GM12801 (cell line): ENCODE results near the gene BTNL3.

ENCODE experiments used
- CTCF ChIP-seq: IDR thresholded peaks from one replicate; pipeline ENCODE4 v1.5.1; 2011; ENCODE audit warnings: control low read depth; ENCODE audit not compliant: insufficient read length; ENCODE audit errors: extremely low read depth

Gene BTNL3

DNA sequence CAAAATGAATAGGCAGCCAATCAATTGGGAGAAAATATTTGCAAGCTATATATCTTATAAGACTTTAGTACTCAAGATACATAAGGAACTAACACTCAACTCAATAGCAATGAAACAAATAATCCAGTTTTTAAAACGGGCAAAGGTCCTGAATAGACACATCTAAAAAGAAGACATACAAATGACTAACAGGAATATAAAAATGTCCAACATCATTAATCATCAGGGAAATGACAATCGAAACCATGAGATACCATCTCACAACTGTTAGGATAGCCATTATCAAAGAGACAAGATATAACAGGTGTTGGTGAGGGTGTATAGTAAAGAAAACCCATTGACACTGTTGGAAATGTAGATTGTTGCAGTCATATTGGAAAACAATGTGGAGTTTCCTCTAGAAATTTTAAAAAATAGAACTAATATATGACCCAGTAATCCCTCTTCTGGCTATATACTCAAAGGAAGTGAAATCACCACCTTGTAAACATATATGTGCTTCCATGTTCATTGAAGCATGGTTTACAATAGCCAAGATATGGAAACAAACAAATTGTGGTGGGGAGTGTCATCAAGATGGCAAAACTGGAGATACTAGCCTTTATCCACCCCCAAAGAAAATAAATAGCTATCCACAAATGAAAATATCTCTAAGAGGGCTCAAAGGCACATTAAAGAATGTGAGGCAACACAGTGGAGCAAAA lies 13.9 kb upstream of the BTNL3 start:
- no peak for TF ChIP-seq CTCF

DNA sequence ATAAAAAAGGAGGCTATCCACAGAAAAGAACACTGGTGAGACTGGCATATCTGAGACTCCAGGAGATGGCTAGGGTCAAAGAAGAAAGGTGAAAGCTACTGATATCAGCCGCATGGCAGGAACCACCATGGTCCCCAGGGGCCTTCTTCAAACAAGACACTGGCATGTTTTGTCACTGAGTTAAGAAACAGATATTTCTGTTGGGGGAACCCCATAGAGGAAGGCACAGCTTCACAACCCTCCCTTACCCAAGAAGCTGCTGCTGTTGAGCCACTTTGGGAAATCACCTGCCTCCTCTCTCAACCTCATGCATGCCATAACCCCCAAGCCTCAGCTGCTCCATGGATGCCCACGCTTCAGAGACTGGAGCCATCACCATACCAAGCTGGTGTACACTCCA lies 13.3 kb upstream of the BTNL3 start:
- TF ChIP-seq CTCF = no peak

GRCh38 chr5:180976518-180976917 lies 12.1 kb upstream of the BTNL3 start:
- no peak for TF ChIP-seq CTCF

- TF ChIP-seq CTCF = no peak
Observed at GRCh38 chr5:180977852-180978251, 10.8 kb upstream of the BTNL3 start.

GRCh38 chr5:180982008-180982741 lies 6.5 kb upstream of the BTNL3 start:
- TF ChIP-seq CTCF = no peak

DNA sequence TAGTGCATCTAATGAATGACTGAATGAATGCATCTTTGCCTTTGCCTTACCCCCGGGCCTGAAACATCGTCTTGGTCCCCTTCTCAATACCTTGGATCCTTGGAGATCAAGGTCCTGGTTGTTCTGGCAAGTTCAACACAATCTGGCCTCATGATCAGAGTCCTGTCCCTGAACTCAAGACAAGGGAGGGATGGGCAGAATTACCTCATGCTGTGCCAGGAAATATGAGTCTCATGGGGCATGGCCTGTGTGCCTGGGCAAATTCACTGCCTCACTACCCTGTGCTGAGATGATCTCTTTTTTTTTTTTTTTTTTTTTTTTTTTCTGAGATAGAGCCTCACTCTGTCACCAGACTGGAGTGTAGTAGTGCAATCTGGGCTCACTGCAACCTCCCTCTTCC lies 630 bp upstream of the BTNL3 start:
- TF ChIP-seq CTCF = no peak

DNA sequence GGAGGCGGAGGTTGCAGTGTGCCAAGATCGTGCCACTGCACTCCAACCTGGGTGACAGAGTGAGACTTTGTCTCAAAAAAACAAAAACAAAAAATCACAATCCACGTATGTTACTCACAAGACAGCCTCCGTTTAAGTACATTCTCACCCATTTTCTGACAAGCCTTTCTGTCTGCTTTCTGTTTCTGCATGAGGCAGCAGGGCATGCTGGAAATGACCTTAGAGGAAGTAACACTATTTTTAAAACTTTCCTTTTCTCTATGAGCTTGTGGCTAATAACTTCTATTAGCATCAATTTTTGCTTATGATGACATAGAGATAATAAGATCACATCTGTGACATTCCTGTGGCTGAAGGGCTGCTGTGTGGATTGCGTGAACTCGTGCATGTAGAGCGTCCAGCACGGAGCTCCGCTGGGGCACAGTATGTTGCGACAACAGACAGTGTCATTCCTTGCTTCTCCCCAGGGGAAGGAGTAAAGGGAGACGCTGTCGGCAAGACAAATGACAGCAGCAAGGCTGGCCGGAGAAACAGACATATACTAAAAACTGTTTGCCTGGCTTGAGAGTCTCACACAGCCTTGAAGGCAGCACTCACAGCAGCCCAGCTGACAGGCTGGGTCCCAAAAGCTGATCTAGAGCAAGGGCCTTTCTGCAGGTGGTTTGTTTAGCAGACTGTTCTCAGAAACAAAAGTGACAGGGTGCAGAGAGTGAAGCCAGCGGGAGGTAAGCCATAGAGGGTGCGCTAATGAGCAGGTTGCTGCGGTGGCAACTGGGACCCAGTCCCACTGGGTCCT lies 1.6 kb downstream of the BTNL3 start:
- TF ChIP-seq CTCF = no peak
